Trophoblast cell (in vitro differentiated cells and primary cell): ENCODE results near the gene ZNF410.

Source experiments
- DNase-seq, 2 donors: peaks; one replicate each; pipeline ENCODE4 v3.0.0-alpha.2; 2016
- H2AFZ ChIP-seq: 2 replicates; pipeline ENCODE4 v1.6.1; 2013; ENCODE audit warnings: low read length, moderate library complexity, mild to moderate bottlenecking; ENCODE audit not compliant: insufficient read depth, poor library complexity
- H2AK5ac ChIP-seq: 2 replicates; pipeline ENCODE4 v1.6.1; 2013; ENCODE audit warnings: mild to moderate bottlenecking, low read length
- H2BK120ac ChIP-seq: 2 replicates; pipeline ENCODE4 v1.6.1; 2013; ENCODE audit warnings: low read length, mild to moderate bottlenecking, moderate library complexity; ENCODE audit not compliant: insufficient read depth, poor library complexity
- H2BK12ac ChIP-seq: 2 replicates; pipeline ENCODE4 v1.6.1; 2013; ENCODE audit warnings: mild to moderate bottlenecking, low read length, moderate library complexity
- H2BK5ac ChIP-seq: 2 replicates; pipeline ENCODE4 v1.6.1; 2013; ENCODE audit warnings: low read length, low read depth, moderate library complexity, mild to moderate bottlenecking; ENCODE audit not compliant: poor library complexity
- H3K14ac ChIP-seq: 2 replicates; pipeline ENCODE4 v1.6.1; 2013; ENCODE audit warnings: mild to moderate bottlenecking, low read length
- H3K18ac ChIP-seq: 2 replicates; pipeline ENCODE4 v1.6.1; 2013; ENCODE audit warnings: mild to moderate bottlenecking, low read length
- H3K23ac ChIP-seq: 2 replicates; pipeline ENCODE4 v1.6.1; 2013; ENCODE audit warnings: low read length
- H3K27ac ChIP-seq: 2 replicates; pipeline ENCODE4 v1.5.1; 2013; ENCODE audit warnings: low read depth, mild to moderate bottlenecking, inconsistent platforms, low read length, moderate library complexity
- H3K27me3 ChIP-seq: 2 replicates; pipeline ENCODE4 v1.6.1; 2013; ENCODE audit warnings: inconsistent platforms, mild to moderate bottlenecking, low read length, moderate library complexity; ENCODE audit not compliant: insufficient read depth
- H3K36me3 ChIP-seq, 2 experiments: 1 replicate in 1 of 2; 2 replicates in 1 of 2; pipeline ENCODE4 v1.6.1; 2013; ENCODE audit warnings: low read length in 2 of 2, mild to moderate bottlenecking in 2 of 2, moderate library complexity in 1 of 2; ENCODE audit not compliant: insufficient read depth in 2 of 2, control insufficient read depth in 1 of 2
- H3K4ac ChIP-seq: 2 replicates; pipeline ENCODE4 v1.6.1; 2013; ENCODE audit warnings: low read depth, mild to moderate bottlenecking, low read length, moderate library complexity
- H3K4me1 ChIP-seq, 2 experiments: 1 replicate in 1 of 2; 2 replicates in 1 of 2; pipeline ENCODE4 v1.6.1; 2013; ENCODE audit warnings: low read length in 2 of 2, mild to moderate bottlenecking in 2 of 2, moderate library complexity in 1 of 2; ENCODE audit not compliant: insufficient read depth in 2 of 2, control insufficient read depth in 1 of 2
- H3K4me2 ChIP-seq: 2 replicates; pipeline ENCODE4 v1.6.1; 2013; ENCODE audit warnings: inconsistent platforms, mild to moderate bottlenecking, low read length, moderate library complexity
- H3K4me3 ChIP-seq: 2 replicates; pipeline ENCODE4 v1.5.1; 2013; ENCODE audit warnings: mild to moderate bottlenecking, low read depth, low read length, inconsistent platforms
- H3K79me1 ChIP-seq: one replicate; pipeline ENCODE4 v1.6.1; 2013; ENCODE audit warnings: low read length
- H3K79me2 ChIP-seq: 2 replicates; pipeline ENCODE4 v1.6.1; 2013; ENCODE audit warnings: low read length, mild to moderate bottlenecking; ENCODE audit not compliant: control insufficient read depth, insufficient read depth, poor library complexity
- H3K9ac ChIP-seq: 2 replicates; pipeline ENCODE4 v1.6.1; 2013; ENCODE audit warnings: mild to moderate bottlenecking, low read length
- H3K9me3 ChIP-seq: 2 replicates; pipeline ENCODE4 v1.6.1; 2013; ENCODE audit warnings: low read depth, mild to moderate bottlenecking, control low read depth, inconsistent platforms, low read length; ENCODE audit not compliant: insufficient read depth
- H4K12ac ChIP-seq: 2 replicates; pipeline ENCODE4 v1.6.1; 2013; ENCODE audit warnings: low read depth, mild to moderate bottlenecking, low read length, moderate library complexity
- H4K8ac ChIP-seq: 2 replicates; pipeline ENCODE4 v1.6.1; 2013; ENCODE audit warnings: low read depth, mild to moderate bottlenecking, low read length, moderate library complexity
- H4K91ac ChIP-seq: one replicate; pipeline ENCODE4 v1.6.1; 2013; ENCODE audit warnings: low read depth, mild to moderate bottlenecking, low read length, moderate library complexity
- WGBS: extraction: QIAGEN DNeasy Blood & Tissue Kit; methylation state at CpG from one replicate; pipeline ENCODE4 v1.1.7; 2013; ENCODE audit warnings: missing lambda C conversion rate; ENCODE audit not compliant: insufficient read length, insufficient coverage; ENCODE audit errors: extremely low coverage; 5-methylcytosine and 5-hydroxymethylcytosine counted together

ZNF410 gene

GRCh38 chr14:73887318-73887616, 608 bp downstream of the ZNF410 start:
- peak overlapping the region; percentile 78 for H2BK5ac ChIP-seq
- no peaks in the 10 kb centered on the region for H3K9me3 ChIP-seq
- H3K4me2 ChIP-seq, result peak overlapping the region; percentile 71
- WGBS, result no CpG with 5 or more reads among the region's 7 CpGs
- peak overlapping the region; percentile 96 for H3K9ac ChIP-seq
- H3K27me3 ChIP-seq, result no peaks in the 10 kb centered on the region
- H3K4me3 ChIP-seq, result peak overlapping the region; percentile 86
- peak overlapping the region; percentile 86 for H4K91ac ChIP-seq
- H3K36me3 ChIP-seq, result no peaks in the 10 kb centered on the region
- peak overlapping the region; percentile 88 for H3K14ac ChIP-seq
- H3K23ac ChIP-seq, result no peak overlapping the region
- peak overlapping the region; percentile 98 for H4K12ac ChIP-seq
- peak overlapping the region; percentile 53 for H3K4ac ChIP-seq
- H3K27ac ChIP-seq, result peak overlapping the region; percentile 93
- H2AFZ ChIP-seq, result peak overlapping the region; percentile 87
- H3K79me1 ChIP-seq, result peaks cover 10% of the 10 kb centered on the region
- no peak overlapping the region for H2BK12ac ChIP-seq
- DNase-seq, result no peak
- H2BK120ac ChIP-seq, result peak overlapping the region; percentile 80
- H3K18ac ChIP-seq, result peak overlapping the region; percentile 80
- peaks cover 0 to 3% of the 10 kb centered on the region in 2 experiments for H3K4me1 ChIP-seq
- H2AK5ac ChIP-seq, result peak overlapping the region; percentile 79
- H4K8ac ChIP-seq, result peak overlapping the region; percentile 97
- peaks cover 9% of the 10 kb centered on the region for H3K79me2 ChIP-seq

- H3K36me3 ChIP-seq, result peaks cover 0 to 2% of the 10 kb centered on the region in 2 experiments
- H3K4me2 ChIP-seq, result peak overlapping the region; percentile 71
- H3K27ac ChIP-seq, result peak overlapping the region; percentile 25
- H2BK120ac ChIP-seq, result no peak overlapping the region
- no peak overlapping the region for H3K14ac ChIP-seq
- H2BK12ac ChIP-seq, result no peak overlapping the region
- DNase-seq, result peak; percentile 53 to 96
- no peaks in the 10 kb centered on the region for H3K9me3 ChIP-seq
- peaks cover 9% of the 10 kb centered on the region for H3K79me2 ChIP-seq
- H2AFZ ChIP-seq, result no peak overlapping the region
- H4K91ac ChIP-seq, result no peak overlapping the region
- H3K4me1 ChIP-seq, result peaks cover 0 to 3% of the 10 kb centered on the region in 2 experiments
- H4K12ac ChIP-seq, result no peak overlapping the region
- H3K18ac ChIP-seq, result no peak overlapping the region
- no peak overlapping the region for H2AK5ac ChIP-seq
- H3K4me3 ChIP-seq, result no peak overlapping the region
- no peak overlapping the region for H4K8ac ChIP-seq
- H3K4ac ChIP-seq, result no peak overlapping the region
- no peaks in the 10 kb centered on the region for H3K27me3 ChIP-seq
- WGBS, result 100% methylated on average over 1 of the region's 7 CpGs
- no peak overlapping the region for H2BK5ac ChIP-seq
- no peak overlapping the region for H3K9ac ChIP-seq
- H3K79me1 ChIP-seq, result peaks cover 10% of the 10 kb centered on the region
- H3K23ac ChIP-seq, result no peak overlapping the region
These were observed 1.2 kb downstream of the ZNF410 start for GRCh38 chr14:73887694-73888459.

GRCh38 chr14:73888460-73888725, 1.7 kb downstream of the ZNF410 start:
- no CpG with 5 or more reads among the region's 3 CpGs for WGBS
- Histone ChIP-seq H2AFZ (no peak overlapping the region), H4K8ac (no peak overlapping the region), H3K79me2 (peaks cover 9% of the 10 kb centered on the region), H3K36me3 (peaks cover 0 to 2% of the 10 kb centered on the region in 2 experiments), H2BK12ac (no peak overlapping the region), H3K4ac (no peak overlapping the region), H3K27me3 (no peaks in the 10 kb centered on the region), H3K18ac (no peak overlapping the region), H2BK120ac (no peak overlapping the region), H3K27ac (no peak overlapping the region), H3K14ac (no peak overlapping the region), H3K4me1 (peaks cover 0 to 3% of the 10 kb centered on the region in 2 experiments), H2AK5ac (no peak overlapping the region), H2BK5ac (no peak overlapping the region), H3K23ac (no peak overlapping the region), H3K9me3 (no peaks in the 10 kb centered on the region), H4K91ac (no peak overlapping the region), H3K4me2 (peak overlapping the region; percentile 71), H4K12ac (no peak overlapping the region), H3K9ac (no peak overlapping the region), H3K4me3 (no peak overlapping the region), H3K79me1 (peaks cover 10% of the 10 kb centered on the region)
- no peak for DNase-seq

- H3K9me3 ChIP-seq, result no peaks in the 10 kb centered on the region
- WGBS, result no CpG with 5 or more reads among the region's 2 CpGs
- no peak overlapping the region for H2BK5ac ChIP-seq
- no peak overlapping the region for H3K4me2 ChIP-seq
- H3K27ac ChIP-seq, result no peak overlapping the region
- H2BK12ac ChIP-seq, result no peak overlapping the region
- H4K12ac ChIP-seq, result no peak overlapping the region
- no peak overlapping the region for H3K9ac ChIP-seq
- no peak overlapping the region for H3K23ac ChIP-seq
- no peak overlapping the region for H3K18ac ChIP-seq
- H3K4me3 ChIP-seq, result no peak overlapping the region
- no peaks in the 10 kb centered on the region for H3K27me3 ChIP-seq
- peaks cover 10% of the 10 kb centered on the region for H3K79me1 ChIP-seq
- H4K91ac ChIP-seq, result no peak overlapping the region
- H2AK5ac ChIP-seq, result no peak overlapping the region
- peaks cover 9% of the 10 kb centered on the region for H3K79me2 ChIP-seq
- H2BK120ac ChIP-seq, result no peak overlapping the region
- no peak overlapping the region for H3K14ac ChIP-seq
- DNase-seq, result peak; percentile 64 to 91
- H3K4me1 ChIP-seq, result peaks cover 0 to 3% of the 10 kb centered on the region in 2 experiments
- H3K36me3 ChIP-seq, result peaks cover 0 to 2% of the 10 kb centered on the region in 2 experiments
- H4K8ac ChIP-seq, result no peak overlapping the region
- no peak overlapping the region for H2AFZ ChIP-seq
- H3K4ac ChIP-seq, result peak overlapping the region; percentile 93
These were observed 2.3 kb downstream of the ZNF410 start for GRCh38 chr14:73888971-73889370.
